Measurements from ENCODE around the gene GLYATL2.

DNA sequence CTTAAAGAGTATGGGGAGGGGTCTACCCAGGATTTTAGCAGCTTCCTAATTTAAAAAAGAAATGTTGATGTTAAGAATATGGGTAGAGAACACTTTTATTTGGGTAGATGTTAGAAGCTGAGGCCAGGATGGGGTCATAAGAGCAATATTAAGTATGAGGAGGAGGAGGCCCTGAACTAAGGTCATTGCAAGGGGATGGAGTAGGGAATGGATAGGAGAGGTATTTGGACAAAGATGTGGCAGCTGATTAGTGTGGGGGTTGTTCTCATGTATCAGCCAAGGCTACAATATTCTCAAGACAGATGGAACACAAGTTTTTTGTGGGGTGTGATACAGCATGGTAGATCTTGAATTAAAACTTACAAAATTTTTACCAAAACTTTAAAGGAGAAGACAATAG is 35.7 kb upstream of the GLYATL2 start:
- TF ChIP-seq, protein P1, sequence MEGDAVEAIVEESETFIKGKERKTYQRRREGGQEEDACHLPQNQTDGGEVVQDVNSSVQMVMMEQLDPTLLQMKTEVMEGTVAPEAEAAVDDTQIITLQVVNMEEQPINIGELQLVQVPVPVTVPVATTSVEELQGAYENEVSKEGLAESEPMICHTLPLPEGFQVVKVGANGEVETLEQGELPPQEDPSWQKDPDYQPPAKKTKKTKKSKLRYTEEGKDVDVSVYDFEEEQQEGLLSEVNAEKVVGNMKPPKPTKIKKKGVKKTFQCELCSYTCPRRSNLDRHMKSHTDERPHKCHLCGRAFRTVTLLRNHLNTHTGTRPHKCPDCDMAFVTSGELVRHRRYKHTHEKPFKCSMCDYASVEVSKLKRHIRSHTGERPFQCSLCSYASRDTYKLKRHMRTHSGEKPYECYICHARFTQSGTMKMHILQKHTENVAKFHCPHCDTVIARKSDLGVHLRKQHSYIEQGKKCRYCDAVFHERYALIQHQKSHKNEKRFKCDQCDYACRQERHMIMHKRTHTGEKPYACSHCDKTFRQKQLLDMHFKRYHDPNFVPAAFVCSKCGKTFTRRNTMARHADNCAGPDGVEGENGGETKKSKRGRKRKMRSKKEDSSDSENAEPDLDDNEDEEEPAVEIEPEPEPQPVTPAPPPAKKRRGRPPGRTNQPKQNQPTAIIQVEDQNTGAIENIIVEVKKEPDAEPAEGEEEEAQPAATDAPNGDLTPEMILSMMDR (IDR thresholded peaks at IDR 0.05 in 8 of 11, conservative IDR thresholded peaks at IDR 0.05 in 3 of 11) = no peak
- TF ChIP-seq POLR2A (IDR thresholded peaks at IDR 0.05) = no peak

Measured in spleen (tissue), 7 donors.